CD4-positive, alpha-beta T cell treated with Interleukin-4 for 4 hours (primary cell): ENCODE data around the gene EFHC1.

Experiments
- DNase-seq: peaks from one replicate; pipeline ENCODE4 v3.0.0-alpha.2; 2020

The EFHC1 gene

GRCh38 chr6:52522151-52522626 lies 102.0 kb downstream of the EFHC1 start:
- no peak for DNase-seq

GRCh38 chr6:52522655-52523054 lies 102.5 kb downstream of the EFHC1 start:
- no peak for DNase-seq

- DNase-seq: no peak
Measured at GRCh38 chr6:52523378-52524142, 103.4 kb downstream of the EFHC1 start.

GRCh38 chr6:52524918-52525317 lies 104.8 kb downstream of the EFHC1 start:
- DNase-seq: no peak

- no peak for DNase-seq
Measured at GRCh38 chr6:52526634-52527033, 106.5 kb downstream of the EFHC1 start.

GRCh38 chr6:52527436-52527835 lies 107.3 kb downstream of the EFHC1 start:
- no peak for DNase-seq

- no peak for DNase-seq
Measured at GRCh38 chr6:52529311-52529710, 109.2 kb downstream of the EFHC1 start.

- DNase-seq: no peak
Measured at GRCh38 chr6:52530351-52530750, 110.2 kb downstream of the EFHC1 start.

- no peak for DNase-seq
Measured at GRCh38 chr6:52531396-52531795, 111.3 kb downstream of the EFHC1 start.

- DNase-seq: no peak
Measured at GRCh38 chr6:52531834-52532233, 111.7 kb downstream of the EFHC1 start.

- no peak for DNase-seq
Measured at GRCh38 chr6:52532457-52532856, 112.3 kb downstream of the EFHC1 start.

GRCh38 chr6:52533491-52533890 lies 113.3 kb downstream of the EFHC1 start:
- no peak for DNase-seq

GRCh38 chr6:52534363-52534762 lies 114.2 kb downstream of the EFHC1 start:
- DNase-seq: no peak

- DNase-seq: no peak
Measured at GRCh38 chr6:52534966-52535390, 114.8 kb downstream of the EFHC1 start.

- DNase-seq: no peak
Measured at GRCh38 chr6:52535711-52536423, 115.7 kb downstream of the EFHC1 start.

GRCh38 chr6:52536424-52536916 lies 116.3 kb downstream of the EFHC1 start:
- DNase-seq: no peak

GRCh38 chr6:52537001-52537753 lies 117.0 kb downstream of the EFHC1 start:
- no peak for DNase-seq

GRCh38 chr6:52538252-52538900 lies 118.2 kb downstream of the EFHC1 start:
- DNase-seq: no peak

GRCh38 chr6:52538901-52539354 lies 118.8 kb downstream of the EFHC1 start:
- no peak for DNase-seq

- no peak for DNase-seq
Measured at GRCh38 chr6:52539607-52540006, 119.5 kb downstream of the EFHC1 start.

GRCh38 chr6:52540286-52540902 lies 120.3 kb downstream of the EFHC1 start:
- DNase-seq: no peak

- no peak for DNase-seq
Measured at GRCh38 chr6:52541135-52541534, 121.0 kb downstream of the EFHC1 start.
